HUES48 (cell line): ENCODE results near the gene RAB1A.

Source experiments
- H3K27ac ChIP-seq: one replicate; pipeline ENCODE4 v1.7.0; 2013; ENCODE audit warnings: low read depth, low read length, inconsistent platforms
- H3K27me3 ChIP-seq: 2 replicates; pipeline ENCODE4 v1.6.1; 2013; ENCODE audit warnings: mild to moderate bottlenecking, low read length; ENCODE audit not compliant: control insufficient read depth, insufficient read depth
- H3K36me3 ChIP-seq: 2 replicates; pipeline ENCODE4 v1.6.1; 2013; ENCODE audit warnings: low read length; ENCODE audit not compliant: control insufficient read depth, insufficient read depth
- H3K4me1 ChIP-seq: 2 replicates; pipeline ENCODE4 v1.6.1; 2013; ENCODE audit warnings: mild to moderate bottlenecking, low read length; ENCODE audit not compliant: control insufficient read depth, insufficient read depth
- H3K4me3 ChIP-seq: 2 replicates; pipeline ENCODE4 v1.5.1; 2013; ENCODE audit warnings: mild to moderate bottlenecking, low read depth, low read length
- H3K9ac ChIP-seq: 2 replicates; pipeline ENCODE4 v1.6.1; 2013; ENCODE audit warnings: mild to moderate bottlenecking, low read depth, low read length, moderate library complexity
- H3K9me3 ChIP-seq: 2 replicates; pipeline ENCODE4 v1.6.1; 2013; ENCODE audit warnings: low read length; ENCODE audit not compliant: control insufficient read depth, insufficient read depth

The RAB1A gene

GRCh38 chr2:65071499-65072180 lies 58.3 kb downstream of the RAB1A start:
- peaks cover 10% of the 10 kb centered on the region; the same call in 1 of the 2 replicates for H3K4me1 ChIP-seq
- H3K27me3 ChIP-seq: no peaks in the 10 kb centered on the region
- no peaks in the 10 kb centered on the region for H3K9me3 ChIP-seq
- no peak overlapping the region for H3K9ac ChIP-seq
- no peak overlapping the region for H3K27ac ChIP-seq
- H3K4me3 ChIP-seq: no peak overlapping the region
- peaks cover 73% of the 10 kb centered on the region for H3K36me3 ChIP-seq

- no peak overlapping the region for H3K9ac ChIP-seq
- H3K9me3 ChIP-seq: no peaks in the 10 kb centered on the region
- no peak overlapping the region for H3K27ac ChIP-seq
- peaks cover 5% of the 10 kb centered on the region; the same call in 1 of the 2 replicates for H3K4me1 ChIP-seq
- no peaks in the 10 kb centered on the region for H3K27me3 ChIP-seq
- H3K4me3 ChIP-seq: no peak overlapping the region
- peaks cover 68% of the 10 kb centered on the region for H3K36me3 ChIP-seq
Observed at GRCh38 chr2:65070856-65071255, 59.0 kb downstream of the RAB1A start.

GRCh38 chr2:65070172-65070830 lies 59.6 kb downstream of the RAB1A start:
- H3K4me3 ChIP-seq: no peak overlapping the region
- H3K9ac ChIP-seq: no peak overlapping the region
- H3K36me3 ChIP-seq: peaks cover 64% of the 10 kb centered on the region
- no peaks in the 10 kb centered on the region for H3K9me3 ChIP-seq
- no peaks in the 10 kb centered on the region for H3K27me3 ChIP-seq
- no peak overlapping the region for H3K27ac ChIP-seq
- H3K4me1 ChIP-seq: no peaks in the 10 kb centered on the region; the same call in 1 of the 2 replicates

GRCh38 chr2:65069439-65069824 lies 60.5 kb downstream of the RAB1A start:
- Histone ChIP-seq H3K4me1 (no peaks in the 10 kb centered on the region), H3K9ac (no peak overlapping the region), H3K9me3 (no peaks in the 10 kb centered on the region), H3K27me3 (no peaks in the 10 kb centered on the region), H3K27ac (no peak overlapping the region), H3K36me3 (peaks cover 56% of the 10 kb centered on the region), H3K4me3 (no peak overlapping the region)

GRCh38 chr2:65067806-65068553 lies 61.9 kb downstream of the RAB1A start:
- peaks cover 41% of the 10 kb centered on the region for H3K36me3 ChIP-seq
- H3K27ac ChIP-seq: no peak overlapping the region
- H3K4me1 ChIP-seq: no peaks in the 10 kb centered on the region

GRCh38 chr2:65064728-65065552 lies 65.0 kb downstream of the RAB1A start:
- H3K27ac ChIP-seq: no peak overlapping the region
- peaks cover 11% of the 10 kb centered on the region for H3K36me3 ChIP-seq
- H3K9me3 ChIP-seq: no peaks in the 10 kb centered on the region
- no peak overlapping the region for H3K9ac ChIP-seq
- no peaks in the 10 kb centered on the region for H3K4me1 ChIP-seq
- no peaks in the 10 kb centered on the region for H3K27me3 ChIP-seq
- H3K4me3 ChIP-seq: no peak overlapping the region

More at GRCh38 chr2:65067806-65068553, 61.9 kb downstream of the RAB1A start:
- H3K27me3 ChIP-seq: no peaks in the 10 kb centered on the region
- H3K9ac ChIP-seq: no peak overlapping the region
- no peaks in the 10 kb centered on the region for H3K9me3 ChIP-seq
- no peak overlapping the region for H3K4me3 ChIP-seq

- Histone ChIP-seq H3K9me3 (no peaks in the 10 kb centered on the region), H3K4me1 (no peaks in the 10 kb centered on the region), H3K4me3 (no peak overlapping the region), H3K27ac (no peak overlapping the region), H3K9ac (no peak overlapping the region), H3K36me3 (0 out of 2 replicates have a peak, but pooled peaks cover 4% of the 10 kb centered on the region), H3K27me3 (no peaks in the 10 kb centered on the region)
Observed at GRCh38 chr2:65062843-65063825, 66.8 kb downstream of the RAB1A start.

GRCh38 chr2:65061910-65062339 lies 68.0 kb downstream of the RAB1A start:
- H3K9ac ChIP-seq: no peak overlapping the region
- 0 out of 2 replicates have a peak, but pooled peaks cover 4% of the 10 kb centered on the region for H3K36me3 ChIP-seq
- H3K9me3 ChIP-seq: no peaks in the 10 kb centered on the region
- H3K27ac ChIP-seq: no peak overlapping the region
- no peak overlapping the region for H3K4me3 ChIP-seq
- peaks cover 8% of the 10 kb centered on the region for H3K4me1 ChIP-seq
- no peaks in the 10 kb centered on the region for H3K27me3 ChIP-seq

GRCh38 chr2:65061146-65061909 lies 68.6 kb downstream of the RAB1A start:
- Histone ChIP-seq H3K9me3 (no peaks in the 10 kb centered on the region), H3K27me3 (no peaks in the 10 kb centered on the region), H3K4me3 (no peak overlapping the region), H3K4me1 (peaks cover 8% of the 10 kb centered on the region), H3K27ac (no peak overlapping the region), H3K9ac (no peak overlapping the region), H3K36me3 (0 out of 2 replicates have a peak, but pooled peaks cover 4% of the 10 kb centered on the region)
